Measurements from ENCODE around the gene CLPX.

Gene CLPX

GRCh38 chr15:65223996-65224395 lies 38.9 kb upstream of the CLPX start:
- Mint-ChIP-seq H3K27me3 (ENCODE audit: low read depth) (no peaks in the 10 kb centered on the region), H3K4me3 (no peak overlapping the region), H3K36me3 (ENCODE audit: low read depth) (no peaks in the 10 kb centered on the region), H3K4me1 (no peaks in the 10 kb centered on the region), H3K9me3 (no peaks in the 10 kb centered on the region), H3K27ac (peak overlapping the region in 1 of 3 experiments; percentile 48)
- no peak for TF ChIP-seq CTCF (IDR thresholded peaks at IDR 0.05; ENCODE audit: unreplicated experiment in 3 of 3)

GRCh38 chr15:65222891-65223290 lies 37.7 kb upstream of the CLPX start:
- H3K36me3 Mint-ChIP-seq (ENCODE audit: low read depth): no peaks in the 10 kb centered on the region
- H3K9me3 Mint-ChIP-seq: no peaks in the 10 kb centered on the region
- no peak overlapping the region for H3K27ac Mint-ChIP-seq
- H3K27me3 Mint-ChIP-seq (ENCODE audit: low read depth): no peaks in the 10 kb centered on the region
- H3K4me3 Mint-ChIP-seq: no peak overlapping the region
- H3K4me1 Mint-ChIP-seq: no peaks in the 10 kb centered on the region
- no peak for TF ChIP-seq CTCF (IDR thresholded peaks at IDR 0.05; ENCODE audit: unreplicated experiment in 3 of 3)

- Mint-ChIP-seq H3K4me3 (no peak overlapping the region), H3K27me3 (ENCODE audit: low read depth) (no peaks in the 10 kb centered on the region), H3K27ac (no peak overlapping the region), H3K9me3 (no peaks in the 10 kb centered on the region), H3K4me1 (no peaks in the 10 kb centered on the region), H3K36me3 (ENCODE audit: low read depth) (no peaks in the 10 kb centered on the region)
- TF ChIP-seq CTCF (IDR thresholded peaks at IDR 0.05; ENCODE audit: unreplicated experiment in 3 of 3): no peak
Observed at GRCh38 chr15:65221697-65222096, 36.6 kb upstream of the CLPX start.

- Mint-ChIP-seq H3K27ac (no peak overlapping the region), H3K36me3 (ENCODE audit: low read depth) (no peaks in the 10 kb centered on the region), H3K4me3 (no peak overlapping the region), H3K9me3 (no peaks in the 10 kb centered on the region), H3K4me1 (peaks cover 4% of the 10 kb centered on the region), H3K27me3 (ENCODE audit: low read depth) (no peaks in the 10 kb centered on the region)
- TF ChIP-seq CTCF (IDR thresholded peaks at IDR 0.05; ENCODE audit: unreplicated experiment in 3 of 3): no peak
Observed at GRCh38 chr15:65219137-65219536, 34.0 kb upstream of the CLPX start.

GRCh38 chr15:65217526-65218482 lies 32.7 kb upstream of the CLPX start:
- no peaks in the 10 kb centered on the region for H3K36me3 Mint-ChIP-seq (ENCODE audit: low read depth)
- H3K4me3 Mint-ChIP-seq: no peak overlapping the region
- no peak overlapping the region for H3K27ac Mint-ChIP-seq
- no peaks in the 10 kb centered on the region for H3K27me3 Mint-ChIP-seq (ENCODE audit: low read depth)
- H3K9me3 Mint-ChIP-seq: no peaks in the 10 kb centered on the region
- peaks cover 15% of the 10 kb centered on the region for H3K4me1 Mint-ChIP-seq
- TF ChIP-seq CTCF (IDR thresholded peaks at IDR 0.05; ENCODE audit: unreplicated experiment in 3 of 3): no peak

- no peaks in the 10 kb centered on the region for H3K9me3 Mint-ChIP-seq
- TF ChIP-seq CTCF (IDR thresholded peaks at IDR 0.05; ENCODE audit: unreplicated experiment in 3 of 3): no peak
- no peaks in the 10 kb centered on the region for H3K36me3 Mint-ChIP-seq (ENCODE audit: low read depth)
- no peak overlapping the region for H3K4me3 Mint-ChIP-seq
- no peaks in the 10 kb centered on the region for H3K27me3 Mint-ChIP-seq (ENCODE audit: low read depth)
- peak overlapping the region in 1 of 3 experiments; percentile 13 for H3K27ac Mint-ChIP-seq
- peaks cover 38% of the 10 kb centered on the region for H3K4me1 Mint-ChIP-seq
Observed at GRCh38 chr15:65215496-65215895, 30.4 kb upstream of the CLPX start.

All from nephron (organoid).